Measurements from ENCODE around the gene GIPC2. TPM values are rescaled to one million over a fixed set of nuclear protein-coding genes. Genes with fewer than 3 reads are reported as not detected.

GIPC2 gene
- total and polyA plus RNA-seq, 2 donors (not counting 1 experiment from before 2014, with no cell fraction given), result not detected

DNA sequence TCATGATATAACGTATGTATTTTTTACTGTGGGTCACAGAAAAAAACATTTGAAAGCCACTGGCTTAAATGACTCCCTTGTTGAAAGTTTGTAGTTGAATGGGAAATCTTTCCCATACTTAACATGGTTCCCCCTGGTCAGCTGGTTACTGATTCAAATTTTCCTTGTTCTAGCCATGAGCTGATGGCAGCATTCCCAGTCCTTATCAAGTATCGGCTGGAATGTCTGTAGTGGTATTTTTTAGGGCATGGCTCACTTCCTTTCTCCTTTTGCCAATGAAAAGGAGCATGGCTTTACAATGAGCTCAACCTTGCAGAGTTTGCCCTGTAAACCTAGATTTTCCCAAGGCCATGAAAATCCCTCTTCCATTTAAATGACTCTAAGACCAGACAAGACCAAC is 55.7 kb downstream of the GIPC2 start:
- WGBS (ENCODE audit: insufficient coverage), result 100% methylated on average over 1 of the region's 2 CpGs
- H3K4me1 ChIP-seq (ENCODE audit: control insufficient read depth in 2 of 2, insufficient read depth in 2 of 2, low read length in 2 of 2), result no peaks in the 10 kb centered on the region
- Mint-ChIP-seq H3K27ac (no peak overlapping the region), H3K27me3 (peaks cover 15% of the 10 kb centered on the region), H3K4me1 (no peaks in the 10 kb centered on the region), H3K9me3 (ENCODE audit: insufficient read depth) (no peaks in the 10 kb centered on the region), H3K4me3 (no peak overlapping the region)
- no peaks in the 10 kb centered on the region for H3K79me2 ChIP-seq (ENCODE audit: control insufficient read depth, insufficient read depth, low read length)
- no peak overlapping the region for H3K4me3 ChIP-seq (ENCODE audit: control extremely low read depth in 1 of 5, extremely low read depth in 1 of 5, insufficient read depth in 1 of 5, low read depth in 2 of 5, low read length in 4 of 5)
- H3K9ac ChIP-seq (ENCODE audit: low read length), result no peak overlapping the region
- POLR2A ChIA-PET, result no interaction called here
- TF ChIP-seq CTCF (IDR thresholded peaks at IDR 0.05) (no peak), EZH2 (IDR thresholded peaks at IDR 0.05; ENCODE audit: borderline replicate concordance, insufficient read depth, low read depth, low read length, poor library complexity, severe bottlenecking) (no peak)
- no peaks in the 10 kb centered on the region for H3K27me3 ChIP-seq (replicated peaks in 1 of 4; ENCODE audit: control extremely low read depth in 1 of 4, control insufficient read depth in 3 of 4, insufficient read depth in 4 of 4, low read length in 3 of 4)
- no peaks in the 10 kb centered on the region for H3K9me3 ChIP-seq (ENCODE audit: control extremely low read depth in 1 of 3, control insufficient read depth in 2 of 3, insufficient read depth in 1 of 3, low read length in 2 of 3)
- no peak overlapping the region for H3K27ac ChIP-seq (ENCODE audit: low read length in 2 of 2)
- intact Hi-C loops (cut with micrococcal nuclease), result no loop called here
- no peaks in the 10 kb centered on the region for H4K20me1 ChIP-seq (ENCODE audit: control insufficient read depth, insufficient read depth, low read length, poor library complexity, severe bottlenecking)
- no peak overlapping the region for H2AFZ ChIP-seq (ENCODE audit: insufficient read depth, low read depth, low read length, poor library complexity, severe bottlenecking)
- H3K4me2 ChIP-seq (replicated peaks; ENCODE audit: low read depth, low read length, poor library complexity, severe bottlenecking), result no peak overlapping the region
- no peak for DNase-seq
- H3K36me3 ChIP-seq (replicated peaks in 1 of 2; ENCODE audit: control extremely low read depth in 1 of 2, control insufficient read depth in 1 of 2, extremely low read depth in 1 of 2, insufficient read depth in 2 of 2, low read length in 1 of 2), result no peaks in the 10 kb centered on the region
- CTCF ChIA-PET, result interaction anchor here (2.8 kb wide), 1 partner anchor 12 kb away, joined by 10 read pairs; no protein-coding TSS in a partner anchor
- no peak for ATAC-seq (ENCODE audit: low read depth)

DNA sequence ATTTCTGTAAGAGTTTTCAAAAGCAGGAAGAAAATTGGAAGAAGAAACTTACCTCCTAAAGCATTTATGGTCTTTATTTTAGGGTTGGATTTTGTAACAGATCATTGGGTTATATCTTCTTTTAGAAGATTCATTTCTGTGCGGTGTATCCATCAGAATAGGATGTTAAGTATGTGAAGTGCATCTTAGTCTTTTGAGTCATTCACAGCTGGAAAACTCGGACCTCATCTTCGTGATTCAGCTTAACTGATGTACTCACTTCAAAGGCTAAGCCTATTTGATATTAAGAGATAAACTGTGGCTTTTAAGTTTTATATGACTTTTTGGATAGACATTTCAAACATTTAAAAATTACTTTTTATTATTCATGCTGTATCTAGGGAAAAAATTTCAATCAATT is 56.3 kb downstream of the GIPC2 start:
- Histone ChIP-seq H3K79me2 (ENCODE audit: control insufficient read depth, insufficient read depth, low read length) (no peaks in the 10 kb centered on the region), H2AFZ (ENCODE audit: insufficient read depth, low read depth, low read length, poor library complexity, severe bottlenecking) (no peak overlapping the region), H3K9ac (ENCODE audit: low read length) (no peak overlapping the region), H4K20me1 (ENCODE audit: control insufficient read depth, insufficient read depth, low read length, poor library complexity, severe bottlenecking) (no peaks in the 10 kb centered on the region), H3K9me3 (ENCODE audit: control extremely low read depth in 1 of 3, control insufficient read depth in 2 of 3, insufficient read depth in 1 of 3, low read length in 2 of 3) (no peaks in the 10 kb centered on the region), H3K4me1 (ENCODE audit: control insufficient read depth in 2 of 2, insufficient read depth in 2 of 2, low read length in 2 of 2) (no peaks in the 10 kb centered on the region), H3K36me3 (replicated peaks in 1 of 2; ENCODE audit: control extremely low read depth in 1 of 2, control insufficient read depth in 1 of 2, extremely low read depth in 1 of 2, insufficient read depth in 2 of 2, low read length in 1 of 2) (no peaks in the 10 kb centered on the region), H3K27ac (ENCODE audit: low read length in 2 of 2) (no peak overlapping the region), H3K4me3 (ENCODE audit: control extremely low read depth in 1 of 5, extremely low read depth in 1 of 5, insufficient read depth in 1 of 5, low read depth in 2 of 5, low read length in 4 of 5) (no peak overlapping the region), H3K4me2 (replicated peaks; ENCODE audit: low read depth, low read length, poor library complexity, severe bottlenecking) (no peak overlapping the region), H3K27me3 (replicated peaks in 1 of 4; ENCODE audit: control extremely low read depth in 1 of 4, control insufficient read depth in 3 of 4, insufficient read depth in 4 of 4, low read length in 3 of 4) (peaks cover 0 to under 1% (median 0%) of the 10 kb centered on the region in 4 experiments)
- Mint-ChIP-seq H3K27ac (no peak overlapping the region), H3K4me1 (no peaks in the 10 kb centered on the region), H3K27me3 (peaks cover 15% of the 10 kb centered on the region), H3K9me3 (ENCODE audit: insufficient read depth) (no peaks in the 10 kb centered on the region), H3K4me3 (no peak overlapping the region)
- intact Hi-C loops (cut with micrococcal nuclease), result no loop called here
- DNase-seq (no peak), ATAC-seq (ENCODE audit: low read depth) (no peak)
- ChIA-PET POLR2A (no interaction called here), CTCF (interaction anchor here (0.9 to 2.4 kb wide), 2 partner anchors 13 to 36 kb away, joined by 4 to 9 read pairs; no protein-coding TSS in a partner anchor)
- TF ChIP-seq EZH2 (IDR thresholded peaks at IDR 0.05; ENCODE audit: borderline replicate concordance, insufficient read depth, low read depth, low read length, poor library complexity, severe bottlenecking), result no peak
- TF ChIP-seq CTCF (IDR thresholded peaks at IDR 0.05), result no peak
- WGBS (ENCODE audit: insufficient coverage), result 100% methylated on average over 2 of the region's 3 CpGs

All from B cell (primary cell).